HG02588 (cell line): ENCODE measurements around the gene DCTN3.

ENCODE experiments used
- ATAC-seq: cut with Tn5 transposase; IDR thresholded peaks from one replicate; pipeline ENCODE4 v1.9.1; 2021; ENCODE audit warnings: mild to moderate bottlenecking, moderate library complexity; ENCODE audit not compliant: unreplicated experiment

DCTN3 gene

DNA sequence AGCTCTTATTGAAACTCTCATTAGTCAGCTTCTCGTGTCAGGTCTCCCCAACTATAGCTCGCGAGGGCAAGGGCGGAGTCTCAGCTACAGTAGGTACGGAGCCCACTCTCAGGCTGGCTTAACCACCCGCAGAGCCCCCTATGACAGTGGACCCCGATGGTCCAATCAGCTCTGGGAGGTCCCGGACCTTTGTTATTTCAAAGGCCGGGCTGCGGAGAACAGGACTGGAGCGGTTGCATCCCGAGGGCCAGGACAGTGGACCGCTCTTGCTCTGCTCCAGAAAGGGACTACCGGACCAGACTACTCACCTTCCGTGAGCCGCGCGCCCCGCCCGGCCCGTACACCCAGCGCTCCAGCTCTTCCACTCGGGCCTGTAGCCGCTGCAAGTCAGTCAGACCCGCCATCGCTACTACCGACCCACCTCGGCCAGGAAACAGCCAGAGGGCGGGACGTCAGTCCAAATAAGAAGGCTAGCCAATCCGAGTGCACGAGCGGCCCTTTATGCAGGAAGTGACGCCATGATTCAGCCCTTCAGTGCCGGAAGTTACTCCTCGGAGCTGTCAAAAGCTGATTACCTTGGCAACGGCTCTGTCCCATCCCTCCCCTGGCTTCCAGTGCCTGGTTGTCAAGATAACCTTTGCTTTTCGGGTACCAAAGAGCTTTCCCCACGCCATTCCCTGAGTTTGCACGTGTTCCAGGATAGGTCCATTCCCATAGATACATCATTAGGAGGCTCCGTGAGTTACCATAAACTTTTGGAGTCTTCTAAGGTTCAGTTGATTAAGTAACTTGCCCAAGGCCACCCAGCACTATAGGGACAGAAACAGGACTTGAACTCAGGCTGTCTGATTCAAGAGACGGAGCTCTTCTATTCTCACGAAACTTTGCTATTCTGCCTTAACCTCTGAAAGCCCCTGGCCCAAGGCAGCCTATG is at the start of gene DCTN3:
Gene DCTN3, minus strand, starts transcription at position 435 of the 934 bp plus-strand sequence. Its CDS starts 31 bp downstream, at position 404.
- ATAC-seq, result peak; percentile 98

DNA sequence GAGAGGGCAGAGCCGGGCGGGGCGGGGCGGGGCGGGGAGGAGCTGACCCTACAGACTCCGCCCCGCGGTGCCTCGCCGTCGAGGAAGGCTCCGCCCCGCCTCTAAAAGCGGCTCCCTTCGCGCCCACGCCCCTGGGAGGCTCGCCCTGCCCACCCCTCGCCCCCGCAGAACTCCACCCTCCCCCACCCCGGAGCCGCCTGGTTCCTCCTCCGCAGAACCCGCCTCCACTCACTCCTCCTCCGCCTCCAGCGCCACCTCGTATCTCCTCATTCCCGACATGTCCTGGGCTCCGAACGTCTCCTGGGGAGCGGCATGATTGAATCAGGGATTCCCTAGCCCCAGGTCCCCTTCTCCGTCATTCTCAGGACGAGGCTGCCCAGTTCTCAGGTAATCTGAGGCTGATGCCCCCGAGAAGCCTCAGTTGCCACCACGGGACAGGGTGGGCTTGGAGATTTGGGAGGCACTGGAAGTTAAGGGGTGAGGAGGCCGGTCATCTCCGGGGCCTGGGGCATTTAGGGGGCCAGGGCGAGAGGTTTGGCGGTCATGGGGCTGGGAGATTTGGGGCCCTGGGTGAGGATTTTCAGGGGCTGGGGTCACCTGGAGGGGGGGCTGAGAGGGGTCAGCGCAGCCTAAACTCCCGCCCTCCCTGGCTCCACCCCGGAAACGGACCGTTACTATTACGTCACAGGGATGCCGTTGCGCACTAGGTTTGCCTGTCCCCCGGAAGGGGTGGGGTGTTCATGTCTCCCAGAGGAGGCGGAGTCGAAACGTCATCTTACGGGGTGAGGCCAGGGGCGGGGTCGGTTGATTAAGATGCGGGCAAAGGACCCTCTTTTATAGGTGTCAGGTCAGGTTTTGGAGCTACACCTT is 45.3 kb upstream of the DCTN3 start:
- peak; percentile 62 for ATAC-seq

DNA sequence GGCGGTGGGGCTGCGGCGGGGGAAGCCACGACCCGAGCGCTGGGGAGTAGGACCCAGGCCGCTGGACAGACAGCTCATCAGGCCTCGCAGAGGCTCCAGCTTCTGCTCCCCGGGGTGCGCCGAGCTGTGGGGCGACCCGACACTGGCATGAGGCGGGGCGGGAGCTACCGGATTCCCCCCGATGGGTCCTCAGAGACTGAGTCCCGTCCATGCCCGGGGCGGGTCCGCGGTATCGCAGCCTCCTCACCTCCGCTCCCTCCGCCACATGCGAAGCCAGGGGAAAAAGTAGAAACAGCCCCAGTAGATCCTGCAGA is 44.7 kb upstream of the DCTN3 start:
- ATAC-seq, result peak; percentile 19

DNA sequence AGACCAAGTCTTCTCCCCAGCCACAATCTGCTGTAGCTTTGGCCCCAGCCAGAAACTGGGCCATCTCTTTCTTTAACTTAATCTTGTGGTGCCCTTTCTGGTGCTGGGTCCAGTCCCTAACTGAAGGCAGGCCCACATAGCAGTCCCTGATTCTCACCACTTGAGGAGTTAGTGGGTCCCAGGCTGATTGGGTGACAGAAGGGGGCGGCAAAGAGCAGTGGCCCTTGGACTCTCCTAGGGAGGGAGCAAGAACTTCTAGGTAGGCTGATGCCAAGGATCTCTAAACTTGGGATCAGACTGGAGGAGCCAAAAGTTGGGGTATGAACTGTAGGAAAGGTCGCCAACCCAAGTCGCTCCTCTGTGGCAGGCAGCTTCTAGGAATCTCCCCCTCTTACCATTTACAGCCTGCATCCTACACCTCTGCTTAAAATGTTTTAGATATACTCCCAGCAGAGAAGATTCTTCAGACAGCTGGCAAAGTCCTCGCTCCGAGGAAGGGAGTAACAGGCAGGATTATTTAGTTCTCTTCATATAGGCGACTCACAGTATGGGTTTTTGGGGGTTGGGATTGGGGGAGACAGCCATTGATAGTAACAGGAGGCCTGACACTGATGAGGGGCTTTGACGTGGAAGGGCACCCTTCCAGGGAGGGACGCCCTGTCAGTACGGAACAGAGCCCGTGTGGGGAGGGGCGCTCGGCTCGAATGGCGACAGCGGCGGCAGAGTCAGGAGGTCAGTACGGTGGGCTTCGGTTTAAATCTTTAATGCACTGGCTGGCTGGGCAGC is 44.2 kb upstream of the DCTN3 start:
- peak; percentile 62 for ATAC-seq

DNA sequence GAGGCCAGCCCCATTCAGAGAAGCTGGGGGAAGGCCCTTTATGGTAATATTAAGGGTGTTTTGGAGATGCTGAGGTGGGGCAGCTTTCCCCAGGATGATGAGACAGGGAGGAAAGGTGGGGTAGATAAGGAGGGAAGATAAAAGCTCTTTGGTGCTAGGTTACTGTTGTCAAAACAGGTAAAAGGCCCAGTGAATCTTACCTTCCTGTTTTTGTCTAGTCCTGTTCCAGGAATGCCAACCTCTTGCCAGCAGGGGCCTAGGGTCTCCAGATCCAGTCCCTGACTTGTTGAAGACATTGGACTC is 43.0 kb upstream of the DCTN3 start:
- ATAC-seq, result no peak

DNA sequence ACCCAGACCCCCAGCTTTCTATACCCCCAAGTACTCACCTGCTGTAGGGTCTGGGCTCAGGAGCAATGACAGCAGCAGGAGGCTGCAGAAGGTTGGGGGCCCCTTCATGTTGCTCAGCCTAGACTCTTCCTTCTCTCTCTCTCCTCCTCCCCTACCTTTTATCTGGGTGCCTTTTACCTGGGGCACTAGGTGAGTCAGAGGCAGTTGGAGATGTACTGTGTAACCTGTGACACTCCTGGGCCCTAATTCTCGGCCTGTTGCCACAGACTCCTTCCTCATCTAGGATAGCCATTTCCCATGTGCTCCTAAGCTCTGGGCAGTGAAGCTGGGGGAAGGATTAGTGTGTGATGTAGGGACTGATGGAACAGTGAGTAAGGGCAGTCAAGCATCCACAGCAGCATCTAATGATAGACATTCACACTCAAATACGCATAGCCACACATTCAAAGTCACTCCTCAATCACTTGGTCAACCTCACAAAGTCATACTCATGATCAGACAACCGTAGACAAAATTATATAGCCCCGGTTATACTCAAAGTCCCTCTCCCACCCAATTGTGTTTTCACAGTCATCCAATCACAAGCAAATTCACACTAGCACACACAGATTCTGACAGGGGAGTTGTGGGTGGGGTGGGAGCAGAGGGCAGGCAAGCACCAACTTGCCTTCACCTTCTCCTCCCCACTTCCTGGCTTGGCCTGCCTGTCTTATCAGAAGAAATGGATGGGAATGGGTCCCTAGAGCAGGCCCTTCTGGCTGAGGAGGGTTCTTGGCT is 42.4 kb upstream of the DCTN3 start, which contains the start of gene CCL27:
Gene CCL27, minus strand, starts transcription at position 132 of the 777 bp plus-strand sequence. Its CDS starts 24 bp downstream, at position 108.
- ATAC-seq, result no peak

DNA sequence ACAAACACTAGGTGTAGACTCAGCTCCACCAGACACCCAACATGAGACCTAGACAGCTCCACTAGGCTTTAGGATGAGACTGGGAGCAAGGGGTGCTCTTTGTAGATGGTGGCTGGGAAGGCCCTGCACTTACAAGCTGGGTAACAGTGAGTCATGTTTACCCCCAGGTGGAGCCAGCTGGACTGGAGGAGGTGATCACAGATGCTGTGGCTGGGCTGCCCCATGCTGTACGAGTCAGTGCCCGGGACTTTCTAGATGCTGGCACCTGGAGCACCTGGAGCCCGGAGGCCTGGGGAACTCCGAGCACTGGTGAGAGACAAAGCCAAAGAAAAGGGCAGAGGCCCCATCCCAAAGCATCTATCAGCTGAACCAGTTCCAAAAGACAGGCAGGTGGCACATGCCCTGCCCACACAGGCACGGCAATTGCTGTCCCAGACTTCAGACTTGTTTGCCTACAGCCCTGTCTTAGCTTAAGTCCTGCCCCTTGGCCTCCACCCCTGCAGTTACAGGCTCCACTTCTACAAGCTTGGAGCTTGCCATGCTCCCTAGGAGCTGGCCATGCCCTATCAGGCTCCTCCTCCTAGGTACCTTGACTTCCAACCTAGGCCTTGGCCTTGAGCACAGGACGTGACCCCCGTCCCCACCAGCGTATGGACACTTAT is 39.4 kb upstream of the DCTN3 start:
- no peak for ATAC-seq

DNA sequence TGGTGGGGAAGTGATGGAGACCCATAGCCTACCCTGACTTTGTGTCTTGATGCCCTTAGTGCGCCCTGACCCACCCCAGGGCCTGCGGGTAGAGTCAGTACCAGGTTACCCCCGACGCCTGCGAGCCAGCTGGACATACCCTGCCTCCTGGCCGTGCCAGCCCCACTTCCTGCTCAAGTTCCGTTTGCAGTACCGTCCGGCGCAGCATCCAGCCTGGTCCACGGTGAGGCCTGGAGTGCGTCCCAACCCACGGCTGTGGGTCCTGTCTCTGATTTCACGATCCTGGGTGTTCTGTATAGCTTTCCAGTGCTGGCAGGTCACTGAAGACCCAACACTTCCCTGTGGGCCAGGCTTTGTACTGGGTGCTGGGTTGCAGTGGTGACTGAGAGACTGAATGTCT is 38.2 kb upstream of the DCTN3 start:
- no peak for ATAC-seq

DNA sequence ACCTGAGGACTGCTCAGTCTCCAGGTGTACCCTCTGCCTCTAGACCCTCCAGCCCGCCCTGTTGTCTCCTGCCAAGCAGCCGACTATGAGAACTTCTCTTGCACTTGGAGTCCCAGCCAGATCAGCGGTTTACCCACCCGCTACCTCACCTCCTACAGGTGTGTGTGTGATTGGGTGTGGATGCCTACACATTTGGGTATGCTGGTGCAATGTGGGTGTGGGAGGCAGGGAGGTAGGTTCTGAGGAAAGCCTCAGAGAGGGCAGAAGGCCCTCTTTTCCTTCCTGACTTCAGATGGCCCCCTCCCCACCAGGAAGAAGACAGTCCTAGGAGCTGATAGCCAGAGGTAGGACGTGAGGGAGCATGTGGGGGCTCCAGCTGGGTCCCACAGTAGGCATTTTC is 36.7 kb upstream of the DCTN3 start:
- no peak for ATAC-seq

DNA sequence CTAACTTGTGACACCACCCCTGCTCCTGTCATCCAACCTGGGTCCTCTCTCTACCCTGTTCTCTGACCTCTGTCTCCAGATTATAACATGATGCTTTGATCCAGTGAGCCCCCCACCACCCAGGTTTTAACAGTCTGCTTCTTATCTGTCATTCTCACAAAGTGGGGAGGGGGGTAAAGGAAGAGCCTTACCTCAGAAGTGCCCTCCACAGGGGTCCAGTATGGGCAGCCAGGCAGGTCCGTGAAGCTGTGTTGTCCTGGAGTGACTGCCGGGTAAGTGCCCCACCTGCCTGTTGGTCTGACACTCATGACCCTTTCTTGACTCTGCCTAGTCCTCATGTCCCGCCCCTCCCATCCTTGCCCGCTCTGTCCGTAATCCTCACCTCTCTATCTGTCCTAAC is 35.1 kb upstream of the DCTN3 start:
- no peak for ATAC-seq

DNA sequence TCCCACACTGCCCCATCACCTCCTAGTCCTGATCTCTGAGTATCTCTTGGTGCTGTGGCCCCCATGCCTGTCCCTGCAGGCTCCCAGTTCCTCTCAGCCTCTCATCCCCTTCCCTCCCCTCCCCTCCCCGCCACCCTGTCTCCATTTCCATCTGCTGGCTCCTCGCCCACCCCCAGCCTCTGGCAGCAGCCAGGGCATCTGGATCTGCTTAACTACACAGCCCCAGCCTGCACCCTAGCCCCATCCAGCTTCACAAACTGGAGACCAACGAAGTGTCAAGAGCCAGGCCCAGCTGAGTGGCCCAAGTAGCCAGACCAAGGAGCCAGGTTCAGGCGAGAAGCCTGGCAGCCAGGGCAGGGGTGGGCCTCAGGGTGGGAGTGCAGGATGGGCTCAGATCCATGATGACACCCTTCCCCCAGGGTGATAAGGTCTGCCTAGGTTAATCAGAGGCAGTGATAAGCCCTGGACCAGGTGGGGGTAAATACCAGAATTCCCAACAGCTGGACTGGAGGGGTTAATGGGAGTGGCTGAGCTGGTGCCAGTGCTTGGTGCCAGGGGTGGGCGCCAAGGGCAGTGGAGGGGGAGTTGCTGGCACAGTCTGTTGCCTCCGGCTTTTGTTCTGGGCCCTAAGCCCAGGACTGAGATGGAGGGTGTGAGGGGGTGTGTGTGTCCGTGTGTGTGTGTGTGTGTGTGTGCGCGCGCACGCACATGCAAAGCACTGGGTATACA is 34.2 kb upstream of the DCTN3 start:
- ATAC-seq, result no peak

DNA sequence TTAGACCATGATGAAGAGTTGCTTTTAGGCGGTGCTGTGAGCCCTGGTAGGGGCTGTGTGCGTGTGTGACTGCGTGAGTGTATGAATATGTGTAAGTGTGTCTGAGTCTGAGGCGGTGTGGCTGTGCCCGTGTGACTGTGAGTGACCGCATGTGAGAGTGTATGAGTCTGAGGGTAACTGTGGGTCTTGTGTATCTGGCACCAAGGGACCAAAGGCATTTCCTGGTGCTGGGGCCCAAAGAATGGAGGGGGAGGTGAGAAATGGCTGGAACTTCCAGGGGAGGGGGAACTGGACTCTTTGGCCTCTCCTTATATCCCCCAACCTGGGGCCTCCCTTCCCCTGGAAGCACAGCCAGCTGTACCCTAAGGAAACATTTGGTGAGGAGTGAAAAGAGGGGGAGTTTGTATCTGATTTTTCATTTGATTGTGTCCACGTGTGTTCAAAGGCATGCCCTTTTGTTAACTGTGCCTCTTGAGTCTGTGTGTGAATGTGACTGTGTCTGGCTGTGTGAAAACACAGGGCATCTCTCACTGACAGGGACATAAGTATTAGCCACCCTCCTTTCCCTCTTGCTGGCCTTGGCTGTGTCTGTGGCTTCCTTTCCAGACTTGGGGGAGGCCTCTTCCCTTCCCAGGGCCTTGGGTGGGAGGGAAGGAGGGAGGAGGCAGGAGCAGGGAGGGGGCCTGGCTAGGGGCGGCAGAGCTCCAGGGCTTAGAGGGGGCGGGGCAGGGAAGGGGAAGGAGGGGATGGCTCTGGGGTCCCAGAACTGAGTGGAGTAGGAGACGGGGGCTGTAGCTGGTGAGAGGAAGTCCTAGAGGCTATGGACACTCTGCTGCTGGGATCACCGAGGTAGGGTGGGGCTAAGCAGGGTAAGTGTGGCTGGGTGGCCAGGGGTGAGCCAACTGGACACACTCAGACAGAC is 33.1 kb upstream of the DCTN3 start:
- ATAC-seq, result no peak

DNA sequence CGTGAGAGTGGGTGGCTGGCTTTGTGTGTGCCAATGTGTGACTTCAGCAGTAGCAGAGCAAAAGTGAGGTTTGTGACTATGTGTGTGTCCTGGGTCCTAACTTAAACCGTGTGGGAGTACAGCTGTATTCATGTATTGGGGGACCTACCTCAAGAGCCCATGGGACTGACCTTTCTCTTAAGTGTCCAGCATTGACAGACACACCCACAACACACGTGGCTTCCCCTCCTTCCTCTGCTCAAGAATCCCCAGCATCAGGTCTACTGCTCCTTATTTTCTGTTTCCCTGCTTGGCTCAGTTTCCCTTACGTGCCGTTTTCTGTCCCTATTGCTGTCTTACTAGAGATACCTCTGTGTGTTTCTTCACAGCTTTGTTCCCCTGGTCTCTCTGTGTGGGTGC is 32.3 kb upstream of the DCTN3 start:
- ATAC-seq, result no peak

DNA sequence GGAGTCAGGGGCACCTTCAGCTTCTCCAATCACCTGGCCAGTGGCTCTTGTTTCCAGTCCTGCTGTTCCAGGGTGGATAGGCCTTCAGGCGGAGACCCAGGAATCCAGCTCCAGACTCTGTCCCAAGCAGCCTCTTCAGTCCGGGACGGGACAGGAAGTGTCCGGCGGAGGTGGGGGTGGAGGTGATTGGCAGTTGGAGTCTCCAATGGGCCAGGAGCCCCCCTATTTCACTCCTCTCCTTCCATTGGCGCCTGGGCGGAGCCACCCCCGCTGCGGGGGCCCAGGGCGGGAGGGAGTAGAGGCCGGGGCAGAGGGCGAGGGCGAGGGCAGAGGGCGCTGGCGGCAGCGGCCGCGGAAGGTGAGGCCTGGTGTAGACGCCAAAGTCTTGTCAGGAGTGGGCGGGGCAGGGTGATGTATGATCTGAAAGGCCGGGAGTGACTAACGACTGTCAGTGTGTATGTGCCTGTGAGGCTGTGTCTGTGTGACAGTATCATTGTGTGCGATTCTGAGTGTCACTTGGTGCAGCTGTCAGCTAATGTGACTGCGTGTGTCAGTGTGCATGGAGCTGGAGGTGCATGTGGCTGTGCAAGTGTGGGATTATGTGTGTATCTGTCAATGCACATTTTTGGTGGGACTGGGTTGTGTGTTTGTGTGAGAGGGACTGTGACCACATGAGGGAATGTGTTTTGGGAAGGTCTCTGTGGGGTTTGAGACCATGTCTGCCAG is 31.7 kb upstream of the DCTN3 start, which contains the start of gene IL11RA:
Gene IL11RA, plus strand, starts transcription at position 310 of the 726 bp plus-strand sequence. CDS start 3,033 bp downstream, outside the sequence.
- ATAC-seq, result no peak

DNA sequence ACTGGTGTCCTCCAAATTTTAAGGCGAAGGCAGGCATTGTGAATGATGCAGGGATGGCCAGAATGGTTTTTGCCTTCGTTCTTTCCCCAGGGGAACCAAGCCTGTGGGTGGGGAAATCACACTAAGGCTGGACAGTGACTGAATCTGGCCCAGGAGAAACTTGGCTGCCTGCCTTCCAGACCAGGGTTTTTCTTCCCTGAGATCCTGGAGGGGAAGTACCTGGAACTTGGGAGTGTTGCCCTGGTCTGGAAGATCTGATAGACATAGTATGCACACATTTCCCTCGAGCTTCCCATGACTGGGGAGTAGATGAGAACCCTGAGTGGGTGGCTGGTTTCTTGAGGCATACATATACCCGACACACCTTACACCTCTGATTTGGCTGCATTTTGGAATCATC is 31.0 kb upstream of the DCTN3 start:
- ATAC-seq, result no peak

DNA sequence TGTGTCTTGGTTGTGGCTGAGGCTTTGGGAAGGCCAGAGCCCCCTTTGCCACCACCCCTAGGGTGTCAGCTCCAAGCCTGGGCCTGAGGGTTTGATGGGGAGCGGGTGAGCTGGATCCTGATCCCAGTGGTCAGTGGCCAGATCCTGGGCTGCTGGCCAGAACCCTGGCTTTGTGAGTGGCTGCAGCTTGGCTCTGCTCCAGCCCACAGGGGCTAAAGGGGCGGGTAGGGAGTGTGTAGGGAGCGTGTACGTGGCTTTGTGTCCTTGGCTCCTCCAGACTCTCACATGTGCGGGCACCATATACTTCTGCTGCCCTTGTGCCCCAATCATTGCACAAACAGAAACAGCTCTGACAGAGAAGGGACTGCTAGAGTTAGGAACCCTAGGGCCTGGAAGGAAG is 30.5 kb upstream of the DCTN3 start:
- no peak for ATAC-seq

DNA sequence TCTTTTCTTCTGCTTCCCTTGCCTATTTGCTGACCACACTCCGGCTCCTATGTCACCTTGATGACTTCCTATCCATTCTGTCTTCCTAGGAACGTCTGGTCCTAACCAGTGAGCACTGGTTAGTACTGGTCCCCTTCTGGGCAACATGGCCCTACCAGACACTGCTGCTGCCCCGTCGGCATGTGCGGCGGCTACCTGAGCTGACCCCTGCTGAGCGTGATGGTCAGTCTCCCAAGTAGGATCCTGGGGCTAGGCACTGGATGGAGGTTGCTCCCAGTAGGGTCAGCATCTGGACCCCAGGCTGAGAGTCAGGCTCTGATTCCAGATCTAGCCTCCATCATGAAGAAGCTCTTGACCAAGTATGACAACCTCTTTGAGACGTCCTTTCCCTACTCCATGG is 28.4 kb upstream of the DCTN3 start:
- no peak for ATAC-seq
